ENCODE results near the gene TMEM45A.

GRCh38 chr3:100563228-100563627, 70.8 kb downstream of the TMEM45A start:
- TF ChIP-seq CTCF (IDR thresholded peaks at IDR 0.05), result no peak
- TF ChIP-seq YY1 (IDR thresholded peaks at IDR 0.05; ENCODE audit: low read depth), result no peak
